Muscle of arm (tissue), 12 donors: Measurements from ENCODE around the gene NUFIP1. TPM values are rescaled to one million over a fixed set of nuclear protein-coding genes. Genes with fewer than 3 reads are reported as not detected.
"Not testable (repeated sequence)": the region's sequence is repeated elsewhere in the genome, so short reads cannot be mapped to it uniquely, and the experiment has no call there.

ENCODE experiments used
- DNase-seq: peaks from one replicate; pipeline ENCODE4 v3.0.0-alpha.2; 2013
- polyA plus RNA-seq, 12 donors: library from polyadenylated mRNA; unstranded; fragments of 120-200 nt; gene quantifications; one replicate each; pipeline ENCODE4 v1.2.1, GENCODE V29; 2013; ENCODE audit not compliant: insufficient read length in 12 of 12

Gene NUFIP1
- polyA plus RNA-seq, 12 donors = 8.1 to 10.8 (median 9.0) TPM; not detected in 1

- no peak for DNase-seq
Observed at GRCh38 chr13:44921246-44921877, 67.9 kb downstream of the NUFIP1 start.

- DNase-seq = no peak
Observed at GRCh38 chr13:44920013-44920412, 69.3 kb downstream of the NUFIP1 start.

GRCh38 chr13:44919104-44919804, 70.0 kb downstream of the NUFIP1 start:
- DNase-seq = no peak

GRCh38 chr13:44918326-44919103, 70.8 kb downstream of the NUFIP1 start:
- DNase-seq = peak; percentile 91

- peak; percentile 100 for DNase-seq
Observed at GRCh38 chr13:44917589-44918325, 71.5 kb downstream of the NUFIP1 start.

- DNase-seq = no peak
Observed at GRCh38 chr13:44912278-44913016, 76.8 kb downstream of the NUFIP1 start.

- no peak for DNase-seq
Observed at GRCh38 chr13:44908712-44909111, 80.6 kb downstream of the NUFIP1 start.

GRCh38 chr13:44908266-44908665, 81.0 kb downstream of the NUFIP1 start:
- no peak for DNase-seq

GRCh38 chr13:44906713-44907112, 82.6 kb downstream of the NUFIP1 start:
- peak; percentile 95 for DNase-seq

GRCh38 chr13:44906230-44906629, 83.0 kb downstream of the NUFIP1 start:
- DNase-seq = peak; percentile 33

- peak; percentile 43 for DNase-seq
Observed at GRCh38 chr13:44905556-44905955, 83.7 kb downstream of the NUFIP1 start.

GRCh38 chr13:44904967-44905366, 84.3 kb downstream of the NUFIP1 start:
- peak; percentile 96 for DNase-seq

GRCh38 chr13:44903574-44903985, 85.7 kb downstream of the NUFIP1 start:
- peak; percentile 95 for DNase-seq

- DNase-seq = peak; percentile 28
Observed at GRCh38 chr13:44902738-44903137, 86.5 kb downstream of the NUFIP1 start.

- DNase-seq = no peak
Observed at GRCh38 chr13:44899967-44900366, 89.3 kb downstream of the NUFIP1 start.

GRCh38 chr13:44898308-44898707, 91.0 kb downstream of the NUFIP1 start:
- not testable (repeated sequence) for DNase-seq

GRCh38 chr13:44895953-44896335, 93.3 kb downstream of the NUFIP1 start:
- no peak for DNase-seq

- DNase-seq = no peak
Observed at GRCh38 chr13:44895264-44895952, 93.9 kb downstream of the NUFIP1 start.

- DNase-seq = no peak
Observed at GRCh38 chr13:44894001-44894770, 95.1 kb downstream of the NUFIP1 start.
